Measurements from ENCODE around the gene CGB8. TPM values are rescaled to one million over a fixed set of nuclear protein-coding genes. Genes with fewer than 3 reads are reported as not detected.
"Not testable (repeated sequence)": the region's sequence is repeated elsewhere in the genome, so short reads cannot be mapped to it uniquely, and the experiment has no call there.

The CGB8 gene
- polyA plus RNA-seq, 2 of the 4 experiments (the other 2 are of a cell fraction): 0.63 to 2.7 TPM

GRCh38 chr19:49081273-49081672, 32.4 kb upstream of the CGB8 start:
- POLR2A ChIA-PET: no interaction called here

GRCh38 chr19:49080392-49080791, 31.5 kb upstream of the CGB8 start:
- FAIRE-seq: no peak
- no peak for ATAC-seq
- TF ChIP-seq CHD4 (IDR thresholded peaks at IDR 0.05; ENCODE audit: borderline replicate concordance): no peak
- no peak for TF ChIP-seq MYC (IDR thresholded peaks at IDR 0.05; ENCODE audit: borderline replicate concordance, low read length)
- no peak for TF ChIP-seq CBX8 (IDR thresholded peaks at IDR 0.05)
- no peak for TF ChIP-seq RCOR1 (IDR thresholded peaks at IDR 0.05; ENCODE audit: low read depth, low read length)

More at GRCh38 chr19:49081273-49081672, 32.4 kb upstream of the CGB8 start:
- H3K4me1 ChIP-seq: peaks cover 6% of the 10 kb centered on the region
- 82% methylated on average over 1 of the region's 1 CpG for WGBS (ENCODE audit: missing lambda C conversion rate)
- CTCF ChIA-PET: interaction anchor here (0.6 to 2.6 kb wide), 7 partner anchors 14 to 293 kb away, joined by 3 to 18 read pairs (median 4); no protein-coding TSS in a partner anchor
- no peaks in the 10 kb centered on the region for H3K9me3 ChIP-seq
- TF ChIP-seq ZFP36 (IDR thresholded peaks at IDR 0.05; ENCODE audit: borderline replicate concordance, partially characterized antibody): no peak
- TF ChIP-seq MYC (IDR thresholded peaks at IDR 0.05; ENCODE audit: borderline replicate concordance, low read length): no peak
- no peak for TF ChIP-seq KDM1A (IDR thresholded peaks at IDR 0.05; ENCODE audit: low read depth)
- no peak for TF ChIP-seq CHD2 (IDR thresholded peaks at IDR 0.05; ENCODE audit: low read length, partially characterized antibody)
- TF ChIP-seq ELK1 (IDR thresholded peaks at IDR 0.05; ENCODE audit: low read depth, low read length): no peak
- no peak for TF ChIP-seq EP300 (IDR thresholded peaks at IDR 0.05)
- no peak for TF ChIP-seq GATA3 (IDR thresholded peaks at IDR 0.05; ENCODE audit: borderline replicate concordance)
- no peak for TF ChIP-seq CEBPB (IDR thresholded peaks at IDR 0.05)
- no peak for TF ChIP-seq SMC3 (IDR thresholded peaks at IDR 0.05)
- no peak for TF ChIP-seq ZC3H11A (IDR thresholded peaks at IDR 0.05)
- no peak for DNase-seq (ENCODE audit: low read depth in 1 of 2, low spot score in 1 of 2)
- FAIRE-seq: no peak
- no peak overlapping the region for H3K4me2 ChIP-seq
- ATAC-seq: no peak
- no peak overlapping the region for H3K4me3 ChIP-seq
- H3K27ac ChIP-seq: no peak overlapping the region

GRCh38 chr19:49074869-49075268, 26.0 kb upstream of the CGB8 start:
- FAIRE-seq, H3K27ac ChIP-seq, H3K9me3 ChIP-seq, H3K4me2 ChIP-seq, H3K4me3 ChIP-seq: not testable (repeated sequence)
- ATAC-seq (peak in 1 of 2 experiments; percentile 18; a peak in 2 of 6 replicates), DNase-seq (ENCODE audit: low read depth in 1 of 2, low spot score in 1 of 2) (peak in 1 of 2 experiments; percentile 79)
- peaks cover 16% of the 10 kb centered on the region for H3K4me1 ChIP-seq
- ChIA-PET POLR2A (interaction anchor here (0.7 to 1.5 kb wide), 2 partner anchors 75 to 124 kb away, joined by 3 to 4 read pairs; no protein-coding TSS in a partner anchor), CTCF (interaction anchor here (0.7 to 8.8 kb wide), 38 partner anchors 8 to 359 kb away, joined by 3 to 121 read pairs (median 6); partner anchors contain the start of genes CGB7, GYS1, LIN7B and RUVBL2)
- TF ChIP-seq SMC3 (IDR thresholded peaks at IDR 0.05) (peak; percentile 73), CTCF (IDR thresholded peaks at IDR 0.05) (peak; percentile 70), RAD21 (conservative IDR thresholded peaks at IDR 0.05 in 1 of 2, IDR thresholded peaks at IDR 0.05 in 1 of 2) (peak; percentile 67 to 80)
- WGBS (ENCODE audit: missing lambda C conversion rate): 14% methylated on average over 9 of the region's 9 CpGs

More at GRCh38 chr19:49080392-49080791, 31.5 kb upstream of the CGB8 start:
- WGBS (ENCODE audit: missing lambda C conversion rate): 80% methylated on average over 4 of the region's 4 CpGs
- H3K9me3 ChIP-seq: no peaks in the 10 kb centered on the region
- DNase-seq (ENCODE audit: low read depth in 1 of 2, low spot score in 1 of 2): no peak
- H3K4me3 ChIP-seq: no peak overlapping the region
- H3K27ac ChIP-seq: no peak overlapping the region
- ChIA-PET CTCF (interaction anchor here (0.6 to 3.2 kb wide), 8 partner anchors 15 to 745 kb away, joined by 3 to 17 read pairs (median 5); no protein-coding TSS in a partner anchor), POLR2A (no interaction called here)
- no peak overlapping the region for H3K4me2 ChIP-seq
- peaks cover 6% of the 10 kb centered on the region for H3K4me1 ChIP-seq

Data from A549 (cell line).